SK-N-SH treated with all-trans-retinoic acid at 6 μM for 48 hours (cell line): ENCODE results near the gene FAM72A.

Source experiments
- ATAC-seq: fragments of 200-7000 bp; cut with Tn5 transposase; 3 replicates; pipeline ENCODE4 v1.9.1; 2020; ENCODE audit warnings: mild to moderate bottlenecking, moderate library complexity
- ARNTL ChIP-seq: fragments of 450-650 bp; formaldehyde crosslinking; IDR thresholded peaks from 2 replicates; pipeline ENCODE4 v1.5.0; 2020; ENCODE audit warnings: low read depth, mild to moderate bottlenecking, moderate library complexity, borderline replicate concordance
- BACH2 ChIP-seq: fragments of 250-450 bp; sonication (Bioruptor Pico); IDR thresholded peaks from 2 replicates; pipeline ENCODE4 v1.9.0; 2021; ENCODE audit warnings: mild to moderate bottlenecking, borderline replicate concordance
- CSDC2 ChIP-seq: fragments of 250-450 bp; sonication (Bioruptor Pico); IDR thresholded peaks from 2 replicates; pipeline ENCODE4 v1.5.0; 2020; ENCODE audit warnings: mild to moderate bottlenecking, moderate library complexity
- ESRRG ChIP-seq: fragments of 250-450 bp; sonication (Bioruptor Pico); IDR thresholded peaks from 2 replicates; pipeline ENCODE4 v1.6.1; 2021; ENCODE audit warnings: mild to moderate bottlenecking
- GLIS3 ChIP-seq: fragments of 250-450 bp; sonication (Bioruptor Pico); IDR thresholded peaks from 2 replicates; pipeline ENCODE4 v1.5.0; 2020; ENCODE audit warnings: mild to moderate bottlenecking, moderate library complexity
- ISL1 ChIP-seq: fragments of 250-450 bp; sonication (Bioruptor Pico); IDR thresholded peaks from 2 replicates; pipeline ENCODE4 v2.1.2; 2022; ENCODE audit warnings: mild to moderate bottlenecking, moderate library complexity
- OSR1 ChIP-seq: fragments of 250-450 bp; sonication (Bioruptor Pico); IDR thresholded peaks from 2 replicates; pipeline ENCODE4 v1.8.0; 2022; ENCODE audit warnings: moderate library complexity, mild to moderate bottlenecking, inconsistent platforms
- PPARA ChIP-seq: fragments of 250-450 bp; sonication (Bioruptor Pico); IDR thresholded peaks from 2 replicates; pipeline ENCODE4 v1.5.0; 2020; ENCODE audit warnings: mild to moderate bottlenecking, borderline replicate concordance
- SNAI2 ChIP-seq: fragments of 250-450 bp; sonication (Bioruptor Pico); IDR thresholded peaks from 2 replicates; pipeline ENCODE4 v1.5.0; 2020; ENCODE audit warnings: mild to moderate bottlenecking, moderate library complexity
- TCF4 ChIP-seq: fragments of 250-450 bp; sonication (Bioruptor Pico); IDR thresholded peaks from 2 replicates; pipeline ENCODE4 v1.8.0; 2021; ENCODE audit warnings: mild to moderate bottlenecking, moderate library complexity, borderline replicate concordance
- TOX ChIP-seq: fragments of 250-450 bp; sonication (Bioruptor Pico); IDR thresholded peaks from 2 replicates; pipeline ENCODE4 v1.8.0; 2021; ENCODE audit warnings: mild to moderate bottlenecking, moderate library complexity, borderline replicate concordance
- ZC3H10 ChIP-seq: fragments of 250-450 bp; sonication (Bioruptor Pico); IDR thresholded peaks from 2 replicates; pipeline ENCODE4 v1.5.1; 2021; ENCODE audit warnings: mild to moderate bottlenecking, moderate library complexity
- ZFP3 ChIP-seq: fragments of 250-450 bp; sonication (Bioruptor Pico); IDR thresholded peaks from 2 replicates; pipeline ENCODE4 v1.5.0; 2020; ENCODE audit warnings: mild to moderate bottlenecking, moderate library complexity
- ZFP30 ChIP-seq: fragments of 450-650 bp; formaldehyde crosslinking; IDR thresholded peaks from 2 replicates; pipeline ENCODE4 v1.5.0; 2022; ENCODE audit warnings: mild to moderate bottlenecking, moderate library complexity
- ZNF565 ChIP-seq: fragments of 450-650 bp; formaldehyde crosslinking; conservative IDR thresholded peaks from 2 replicates; pipeline ENCODE4 v1.5.0; 2020; ENCODE audit warnings: low read depth, mild to moderate bottlenecking, moderate library complexity
- ZNF70 ChIP-seq: fragments of 450-650 bp; formaldehyde crosslinking; IDR thresholded peaks from 2 replicates; pipeline ENCODE4 v1.5.0; 2020; ENCODE audit warnings: mild to moderate bottlenecking, moderate library complexity
- ZNF8 ChIP-seq: fragments of 450-650 bp; formaldehyde crosslinking; IDR thresholded peaks from 2 replicates; pipeline ENCODE4 v1.5.0; 2020; ENCODE audit warnings: mild to moderate bottlenecking, moderate library complexity
- TF ChIP-seq, protein P1 (sequence below): fragments of 250-450 bp; sonication (Bioruptor Pico); IDR thresholded peaks from 2 replicates; pipeline ENCODE4 v1.5.1; 2020; ENCODE audit warnings: low read depth, mild to moderate bottlenecking, moderate library complexity
- TF ChIP-seq, protein P2 (sequence below): fragments of 250-450 bp; sonication (Bioruptor Pico); IDR thresholded peaks from 2 replicates; pipeline ENCODE4 v1.8.0; 2021; ENCODE audit warnings: low read depth, mild to moderate bottlenecking, moderate library complexity, borderline replicate concordance
- TF ChIP-seq, protein P3 (sequence below): fragments of 250-450 bp; sonication (Bioruptor Pico); IDR thresholded peaks from 2 replicates; pipeline ENCODE4 v1.5.1; 2021; ENCODE audit warnings: mild to moderate bottlenecking, moderate library complexity
- TF ChIP-seq, protein P4 (sequence below): fragments of 250-450 bp; sonication (Bioruptor Pico); IDR thresholded peaks from 2 replicates; pipeline ENCODE4 v1.5.0; 2020; ENCODE audit warnings: mild to moderate bottlenecking, moderate library complexity
- TF ChIP-seq, protein P5 (sequence below): fragments of 250-450 bp; sonication (Bioruptor Pico); IDR thresholded peaks from 2 replicates; pipeline ENCODE4 v1.8.0; 2020; ENCODE audit warnings: mild to moderate bottlenecking, moderate library complexity, borderline replicate concordance

FAM72A gene

DNA sequence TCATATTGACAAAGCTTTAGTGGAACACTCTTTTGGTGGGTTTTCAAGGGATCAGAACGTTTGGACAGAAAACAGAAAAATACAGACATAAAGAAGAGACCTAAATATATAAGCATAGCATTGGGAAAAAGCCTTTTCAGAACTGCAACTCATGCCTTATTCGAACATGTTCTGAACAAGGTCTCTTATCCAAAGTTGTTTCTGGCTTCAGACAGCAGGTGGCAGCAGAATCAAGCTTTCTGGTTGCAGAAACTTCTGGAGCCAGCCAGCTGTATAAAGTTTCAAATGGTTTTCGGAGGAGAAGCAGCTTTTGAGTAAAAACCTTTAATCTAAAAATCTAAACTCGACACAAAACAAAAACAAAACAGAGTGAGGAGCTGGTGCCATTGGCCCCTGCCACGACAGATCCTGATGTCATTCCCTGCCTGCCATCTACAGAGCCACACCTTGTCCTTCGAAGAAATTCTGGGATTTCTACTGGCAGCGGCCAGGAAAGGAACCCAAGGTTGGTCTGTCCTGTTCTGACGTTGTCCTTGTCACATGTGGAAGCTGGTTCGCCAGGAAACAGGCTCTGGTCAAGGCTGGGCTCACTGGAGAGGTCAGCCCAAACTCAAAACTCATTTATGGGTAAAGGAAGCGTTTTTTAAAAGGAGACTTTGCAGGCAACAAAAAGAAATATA lies 35.1 kb downstream of the FAM72A start:
- ATAC-seq, result peak; percentile 97

DNA sequence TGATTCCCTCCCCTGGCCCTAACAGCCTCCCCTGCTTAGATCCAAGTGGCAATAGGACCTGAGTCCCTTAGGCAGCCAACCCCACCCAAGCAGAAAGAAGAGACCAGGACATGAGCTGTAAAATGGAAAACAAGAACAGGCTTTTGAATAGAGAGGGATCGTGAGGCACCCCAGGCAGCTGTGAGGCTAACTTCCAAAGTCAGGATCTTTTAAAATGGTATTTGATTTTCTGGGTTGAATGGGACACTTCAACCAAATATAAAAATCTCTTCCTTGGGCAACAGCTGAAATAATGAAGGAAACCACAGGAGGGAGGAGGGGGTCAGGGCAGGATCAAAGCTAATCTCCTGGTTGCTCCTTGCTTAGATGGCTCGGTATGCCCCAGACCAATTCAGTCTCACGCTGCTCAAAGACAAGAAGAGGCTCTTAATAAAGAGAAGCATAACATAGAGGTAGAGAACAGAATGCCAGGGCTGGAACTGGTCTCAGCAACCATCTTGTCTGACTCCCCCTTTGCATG lies 56.8 kb downstream of the FAM72A start:
- ATAC-seq, result no peak
- TF ChIP-seq ARNTL (CRISPR knock-in tag) (no peak), OSR1 (no peak), ZNF565 (CRISPR knock-in tag) (no peak), ZFP30 (CRISPR knock-in tag) (no peak), ZFP3 (CRISPR knock-in tag) (no peak), GLIS3 (CRISPR knock-in tag) (no peak), ZNF70 (CRISPR knock-in tag) (no peak), ESRRG (no peak), PPARA (CRISPR knock-in tag) (no peak), ISL1 (CRISPR knock-in tag) (no peak), TOX (no peak)
- TF ChIP-seq, protein P1, sequence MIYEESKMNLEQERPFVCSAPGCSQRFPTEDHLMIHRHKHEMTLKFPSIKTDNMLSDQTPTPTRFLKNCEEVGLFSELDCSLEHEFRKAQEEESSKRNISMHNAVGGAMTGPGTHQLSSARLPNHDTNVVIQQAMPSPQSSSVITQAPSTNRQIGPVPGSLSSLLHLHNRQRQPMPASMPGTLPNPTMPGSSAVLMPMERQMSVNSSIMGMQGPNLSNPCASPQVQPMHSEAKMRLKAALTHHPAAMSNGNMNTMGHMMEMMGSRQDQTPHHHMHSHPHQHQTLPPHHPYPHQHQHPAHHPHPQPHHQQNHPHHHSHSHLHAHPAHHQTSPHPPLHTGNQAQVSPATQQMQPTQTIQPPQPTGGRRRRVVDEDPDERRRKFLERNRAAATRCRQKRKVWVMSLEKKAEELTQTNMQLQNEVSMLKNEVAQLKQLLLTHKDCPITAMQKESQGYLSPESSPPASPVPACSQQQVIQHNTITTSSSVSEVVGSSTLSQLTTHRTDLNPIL, result no peak
- TF ChIP-seq, protein P2, sequence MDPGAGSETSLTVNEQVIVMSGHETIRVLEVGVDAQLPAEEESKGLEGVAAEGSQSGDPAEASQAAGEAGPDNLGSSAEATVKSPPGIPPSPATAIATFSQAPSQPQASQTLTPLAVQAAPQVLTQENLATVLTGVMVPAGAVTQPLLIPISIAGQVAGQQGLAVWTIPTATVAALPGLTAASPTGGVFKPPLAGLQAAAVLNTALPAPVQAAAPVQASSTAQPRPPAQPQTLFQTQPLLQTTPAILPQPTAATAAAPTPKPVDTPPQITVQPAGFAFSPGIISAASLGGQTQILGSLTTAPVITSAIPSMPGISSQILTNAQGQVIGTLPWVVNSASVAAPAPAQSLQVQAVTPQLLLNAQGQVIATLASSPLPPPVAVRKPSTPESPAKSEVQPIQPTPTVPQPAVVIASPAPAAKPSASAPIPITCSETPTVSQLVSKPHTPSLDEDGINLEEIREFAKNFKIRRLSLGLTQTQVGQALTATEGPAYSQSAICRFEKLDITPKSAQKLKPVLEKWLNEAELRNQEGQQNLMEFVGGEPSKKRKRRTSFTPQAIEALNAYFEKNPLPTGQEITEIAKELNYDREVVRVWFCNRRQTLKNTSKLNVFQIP (CRISPR knock-in tag), result no peak

DNA sequence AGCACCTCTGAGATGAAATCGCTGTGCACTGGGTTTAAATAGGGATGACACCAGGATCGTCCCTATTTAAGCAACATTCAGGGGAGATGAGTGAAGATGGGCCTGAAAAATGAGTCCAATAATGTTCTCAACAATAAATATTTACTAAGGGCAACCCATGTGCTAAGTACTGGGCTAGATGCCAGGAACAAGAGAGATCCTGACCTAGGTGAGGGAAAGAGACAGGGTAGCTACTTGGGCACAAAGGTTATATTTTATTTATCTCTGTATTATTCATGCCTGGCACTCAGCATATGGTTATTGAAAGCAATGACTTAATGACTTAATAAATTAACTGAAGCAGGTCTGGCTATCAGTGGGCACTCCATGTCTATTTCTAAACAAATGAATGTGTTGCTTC lies 58.0 kb downstream of the FAM72A start:
- no peak for TF ChIP-seq TOX
- TF ChIP-seq, protein P2 (CRISPR knock-in tag), result no peak
- no peak for TF ChIP-seq TCF4 (CRISPR knock-in tag)
- TF ChIP-seq, protein P3, sequence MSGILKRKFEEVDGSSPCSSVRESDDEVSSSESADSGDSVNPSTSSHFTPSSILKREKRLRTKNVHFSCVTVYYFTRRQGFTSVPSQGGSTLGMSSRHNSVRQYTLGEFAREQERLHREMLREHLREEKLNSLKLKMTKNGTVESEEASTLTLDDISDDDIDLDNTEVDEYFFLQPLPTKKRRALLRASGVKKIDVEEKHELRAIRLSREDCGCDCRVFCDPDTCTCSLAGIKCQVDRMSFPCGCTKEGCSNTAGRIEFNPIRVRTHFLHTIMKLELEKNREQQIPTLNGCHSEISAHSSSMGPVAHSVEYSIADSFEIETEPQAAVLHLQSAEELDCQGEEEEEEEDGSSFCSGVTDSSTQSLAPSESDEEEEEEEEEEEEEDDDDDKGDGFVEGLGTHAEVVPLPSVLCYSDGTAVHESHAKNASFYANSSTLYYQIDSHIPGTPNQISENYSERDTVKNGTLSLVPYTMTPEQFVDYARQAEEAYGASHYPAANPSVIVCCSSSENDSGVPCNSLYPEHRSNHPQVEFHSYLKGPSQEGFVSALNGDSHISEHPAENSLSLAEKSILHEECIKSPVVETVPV (CRISPR knock-in tag), result no peak
- no peak for TF ChIP-seq ZNF8 (CRISPR knock-in tag)
- no peak for TF ChIP-seq CSDC2 (CRISPR knock-in tag)
- TF ChIP-seq, protein P4, sequence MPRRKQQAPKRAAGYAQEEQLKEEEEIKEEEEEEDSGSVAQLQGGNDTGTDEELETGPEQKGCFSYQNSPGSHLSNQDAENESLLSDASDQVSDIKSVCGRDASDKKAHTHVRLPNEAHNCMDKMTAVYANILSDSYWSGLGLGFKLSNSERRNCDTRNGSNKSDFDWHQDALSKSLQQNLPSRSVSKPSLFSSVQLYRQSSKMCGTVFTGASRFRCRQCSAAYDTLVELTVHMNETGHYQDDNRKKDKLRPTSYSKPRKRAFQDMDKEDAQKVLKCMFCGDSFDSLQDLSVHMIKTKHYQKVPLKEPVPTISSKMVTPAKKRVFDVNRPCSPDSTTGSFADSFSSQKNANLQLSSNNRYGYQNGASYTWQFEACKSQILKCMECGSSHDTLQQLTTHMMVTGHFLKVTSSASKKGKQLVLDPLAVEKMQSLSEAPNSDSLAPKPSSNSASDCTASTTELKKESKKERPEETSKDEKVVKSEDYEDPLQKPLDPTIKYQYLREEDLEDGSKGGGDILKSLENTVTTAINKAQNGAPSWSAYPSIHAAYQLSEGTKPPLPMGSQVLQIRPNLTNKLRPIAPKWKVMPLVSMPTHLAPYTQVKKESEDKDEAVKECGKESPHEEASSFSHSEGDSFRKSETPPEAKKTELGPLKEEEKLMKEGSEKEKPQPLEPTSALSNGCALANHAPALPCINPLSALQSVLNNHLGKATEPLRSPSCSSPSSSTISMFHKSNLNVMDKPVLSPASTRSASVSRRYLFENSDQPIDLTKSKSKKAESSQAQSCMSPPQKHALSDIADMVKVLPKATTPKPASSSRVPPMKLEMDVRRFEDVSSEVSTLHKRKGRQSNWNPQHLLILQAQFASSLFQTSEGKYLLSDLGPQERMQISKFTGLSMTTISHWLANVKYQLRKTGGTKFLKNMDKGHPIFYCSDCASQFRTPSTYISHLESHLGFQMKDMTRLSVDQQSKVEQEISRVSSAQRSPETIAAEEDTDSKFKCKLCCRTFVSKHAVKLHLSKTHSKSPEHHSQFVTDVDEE (CRISPR knock-in tag), result no peak
- TF ChIP-seq BACH2 (CRISPR knock-in tag), result no peak
- TF ChIP-seq, protein P1, result no peak
- TF ChIP-seq ZC3H10 (CRISPR knock-in tag), result no peak
- TF ChIP-seq ZNF70 (CRISPR knock-in tag), result no peak
- TF ChIP-seq ARNTL (CRISPR knock-in tag), result no peak
- TF ChIP-seq SNAI2 (CRISPR knock-in tag), result no peak
- no peak for TF ChIP-seq OSR1
- TF ChIP-seq, protein P5, sequence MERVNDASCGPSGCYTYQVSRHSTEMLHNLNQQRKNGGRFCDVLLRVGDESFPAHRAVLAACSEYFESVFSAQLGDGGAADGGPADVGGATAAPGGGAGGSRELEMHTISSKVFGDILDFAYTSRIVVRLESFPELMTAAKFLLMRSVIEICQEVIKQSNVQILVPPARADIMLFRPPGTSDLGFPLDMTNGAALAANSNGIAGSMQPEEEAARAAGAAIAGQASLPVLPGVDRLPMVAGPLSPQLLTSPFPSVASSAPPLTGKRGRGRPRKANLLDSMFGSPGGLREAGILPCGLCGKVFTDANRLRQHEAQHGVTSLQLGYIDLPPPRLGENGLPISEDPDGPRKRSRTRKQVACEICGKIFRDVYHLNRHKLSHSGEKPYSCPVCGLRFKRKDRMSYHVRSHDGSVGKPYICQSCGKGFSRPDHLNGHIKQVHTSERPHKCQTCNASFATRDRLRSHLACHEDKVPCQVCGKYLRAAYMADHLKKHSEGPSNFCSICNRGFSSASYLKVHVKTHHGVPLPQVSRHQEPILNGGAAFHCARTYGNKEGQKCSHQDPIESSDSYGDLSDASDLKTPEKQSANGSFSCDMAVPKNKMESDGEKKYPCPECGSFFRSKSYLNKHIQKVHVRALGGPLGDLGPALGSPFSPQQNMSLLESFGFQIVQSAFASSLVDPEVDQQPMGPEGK (CRISPR knock-in tag), result no peak
- no peak for TF ChIP-seq ZFP3 (CRISPR knock-in tag)
- TF ChIP-seq GLIS3 (CRISPR knock-in tag), result no peak
- no peak for ATAC-seq
